ENCODE measurements around the gene CADPS. TPM values are rescaled to one million over a fixed set of nuclear protein-coding genes. Genes with fewer than 3 reads are reported as not detected.

CADPS gene
- total and polyA plus RNA-seq, 5 donors from 2014 or later: not detected

- Mint-ChIP-seq H3K36me3 (no peaks in the 10 kb centered on the region), H3K9me3 (no peaks in the 10 kb centered on the region), H3K27ac (no peak overlapping the region), H3K4me3 (no peak overlapping the region), H3K4me1 (no peaks in the 10 kb centered on the region), H3K27me3 (no peaks in the 10 kb centered on the region)
- no peaks in the 10 kb centered on the region for H3K4me1 ChIP-seq (ENCODE audit: control insufficient read depth, insufficient read depth, low read length, poor library complexity, severe bottlenecking)
- no peak for ATAC-seq (ENCODE audit: low read depth in 2 of 2)
- no peaks in the 10 kb centered on the region for H3K36me3 ChIP-seq (ENCODE audit: control insufficient read depth, insufficient read depth, low read length)
- H3K9me3 ChIP-seq (ENCODE audit: control insufficient read depth in 2 of 2, low read length in 2 of 2): no peaks in the 10 kb centered on the region
- no peaks in the 10 kb centered on the region for H3K27me3 ChIP-seq (ENCODE audit: control insufficient read depth, insufficient read depth, low read length)
- no peak overlapping the region for H3K4me3 ChIP-seq (ENCODE audit: low read depth, low read length)
- H3K27ac ChIP-seq (ENCODE audit: insufficient read depth, low read length, poor library complexity, severe bottlenecking): no peak overlapping the region
- no peak for DNase-seq
Measured at GRCh38 chr3:62647711-62648110, 227.5 kb downstream of the CADPS start.

GRCh38 chr3:62644493-62644892 lies 230.7 kb downstream of the CADPS start:
- no peak overlapping the region for H3K4me3 Mint-ChIP-seq
- DNase-seq: no peak
- Histone ChIP-seq H3K9me3 (ENCODE audit: control insufficient read depth in 2 of 2, low read length in 2 of 2) (no peaks in the 10 kb centered on the region), H3K4me1 (ENCODE audit: control insufficient read depth, insufficient read depth, low read length, poor library complexity, severe bottlenecking) (no peaks in the 10 kb centered on the region), H3K27ac (ENCODE audit: insufficient read depth, low read length, poor library complexity, severe bottlenecking) (no peak overlapping the region), H3K27me3 (ENCODE audit: control insufficient read depth, insufficient read depth, low read length) (no peaks in the 10 kb centered on the region), H3K4me3 (ENCODE audit: low read depth, low read length) (no peak overlapping the region), H3K36me3 (ENCODE audit: control insufficient read depth, insufficient read depth, low read length) (no peaks in the 10 kb centered on the region)
- no peaks in the 10 kb centered on the region for H3K27me3 Mint-ChIP-seq
- H3K36me3 Mint-ChIP-seq: no peaks in the 10 kb centered on the region
- H3K4me1 Mint-ChIP-seq: no peaks in the 10 kb centered on the region
- no peak overlapping the region for H3K27ac Mint-ChIP-seq
- no peak for ATAC-seq (ENCODE audit: low read depth in 2 of 2)
- H3K9me3 Mint-ChIP-seq: peaks cover 0 to 2% (median 0%) of the 10 kb centered on the region in 7 donors

DNA sequence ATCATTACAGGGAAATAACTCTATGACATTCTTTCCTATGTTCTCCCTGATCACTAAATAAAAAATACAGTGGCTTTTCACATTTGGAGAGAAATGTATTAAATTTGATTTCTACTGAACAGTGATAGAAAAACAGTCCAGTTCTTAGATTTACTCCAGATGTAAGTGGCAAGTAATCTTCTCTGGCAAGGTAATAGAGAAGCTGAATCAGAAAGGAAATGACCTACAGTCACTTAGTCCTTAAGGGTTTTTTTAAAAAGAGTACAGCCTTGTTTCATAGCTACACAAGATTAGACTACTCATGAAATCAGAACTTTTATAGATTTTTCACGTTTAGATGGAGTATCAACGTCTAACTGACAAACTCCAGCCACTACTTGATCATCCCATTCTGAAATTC lies 236.9 kb downstream of the CADPS start:
- no peaks in the 10 kb centered on the region for H3K4me1 ChIP-seq (ENCODE audit: control insufficient read depth, insufficient read depth, low read length, poor library complexity, severe bottlenecking)
- no peaks in the 10 kb centered on the region for H3K27me3 Mint-ChIP-seq
- no peak overlapping the region for H3K4me3 Mint-ChIP-seq
- no peak overlapping the region for H3K27ac Mint-ChIP-seq
- no peaks in the 10 kb centered on the region for H3K36me3 Mint-ChIP-seq
- no peak for ATAC-seq (ENCODE audit: low read depth in 2 of 2)
- H3K27ac ChIP-seq (ENCODE audit: insufficient read depth, low read length, poor library complexity, severe bottlenecking): no peak overlapping the region
- DNase-seq: no peak
- H3K36me3 ChIP-seq (ENCODE audit: control insufficient read depth, insufficient read depth, low read length): no peaks in the 10 kb centered on the region
- H3K4me1 Mint-ChIP-seq: no peaks in the 10 kb centered on the region
- H3K27me3 ChIP-seq (ENCODE audit: control insufficient read depth, insufficient read depth, low read length): no peaks in the 10 kb centered on the region
- no peak overlapping the region for H3K4me3 ChIP-seq (ENCODE audit: low read depth, low read length)
- peaks cover 0 to 2% (median 0%) of the 10 kb centered on the region in 7 donors for H3K9me3 Mint-ChIP-seq
- H3K9me3 ChIP-seq (ENCODE audit: control insufficient read depth in 2 of 2, low read length in 2 of 2): no peaks in the 10 kb centered on the region

DNA sequence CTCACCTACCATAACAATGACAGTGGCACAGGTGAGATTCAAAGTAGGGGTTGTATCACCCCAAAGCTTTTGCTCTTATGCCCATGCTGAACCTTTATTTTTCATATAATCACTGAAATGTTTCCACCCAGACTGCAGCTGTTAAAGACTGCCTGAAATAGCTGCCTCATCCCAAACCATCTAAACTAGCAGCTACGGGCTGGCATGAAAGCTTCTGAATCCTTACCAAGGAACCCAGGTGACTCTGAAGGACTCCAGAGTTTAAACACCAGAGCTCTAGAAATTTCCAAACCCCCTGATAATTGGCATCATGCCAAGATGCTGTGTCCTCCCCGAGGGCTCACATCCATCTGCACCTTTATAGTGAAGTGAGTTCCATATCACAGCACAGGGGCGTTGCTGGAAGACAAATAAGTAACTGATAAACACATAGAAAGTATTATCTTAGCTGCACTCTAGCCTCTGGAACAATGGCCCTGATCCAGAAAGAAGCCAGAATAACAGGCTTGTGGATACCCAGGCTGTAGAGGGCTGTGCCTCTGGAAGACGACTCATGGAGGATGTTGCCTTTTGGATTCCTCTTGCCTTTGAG lies 238.9 kb downstream of the CADPS start:
- no peaks in the 10 kb centered on the region for H3K4me1 Mint-ChIP-seq

DNA sequence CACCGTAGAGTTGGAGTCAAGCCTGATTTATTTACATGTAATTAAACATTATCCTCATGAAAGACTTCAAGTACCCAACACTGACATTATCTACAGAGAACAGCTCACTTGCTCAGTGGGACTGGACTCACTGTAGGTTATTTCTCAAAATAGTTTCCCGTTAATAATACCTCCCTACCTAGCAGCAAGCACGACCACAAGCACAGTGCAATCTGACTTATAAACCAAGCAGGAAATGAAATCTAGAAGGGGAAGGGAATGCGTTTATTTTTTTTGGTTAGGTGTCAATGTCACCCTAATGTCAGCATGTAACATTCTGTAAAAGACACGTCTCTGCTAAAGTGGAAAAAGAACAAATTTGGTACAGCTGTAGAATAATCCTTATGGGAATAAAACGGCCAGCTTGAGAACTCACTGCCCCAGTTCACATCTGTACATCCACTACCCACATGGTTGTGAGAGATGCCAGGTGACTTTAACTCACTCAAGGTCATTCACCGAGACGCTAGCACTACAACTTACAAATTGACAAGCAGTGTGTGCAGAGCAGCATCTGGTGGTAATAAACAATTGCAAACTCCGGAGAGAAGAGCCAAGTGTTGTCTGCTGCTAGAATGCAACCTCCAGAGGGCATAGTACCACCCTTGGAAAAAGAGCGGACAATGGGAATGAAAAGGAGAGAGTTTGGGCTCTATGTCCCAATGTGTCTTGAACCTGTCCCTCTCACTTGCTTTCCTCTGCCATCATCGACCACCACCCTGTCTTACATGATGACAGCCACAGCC lies 242.5 kb downstream of the CADPS start:
- H3K27me3 Mint-ChIP-seq: no peaks in the 10 kb centered on the region
- ATAC-seq (ENCODE audit: low read depth in 2 of 2) (no peak), DNase-seq (no peak)
- H3K27me3 ChIP-seq (ENCODE audit: control insufficient read depth, insufficient read depth, low read length): no peaks in the 10 kb centered on the region
- no peak overlapping the region for H3K4me3 Mint-ChIP-seq
- H3K36me3 ChIP-seq (ENCODE audit: control insufficient read depth, insufficient read depth, low read length): no peaks in the 10 kb centered on the region
- no peaks in the 10 kb centered on the region for H3K9me3 ChIP-seq (ENCODE audit: control insufficient read depth in 2 of 2, low read length in 2 of 2)
- no peaks in the 10 kb centered on the region for H3K4me1 Mint-ChIP-seq
- no peak overlapping the region for H3K27ac Mint-ChIP-seq
- no peaks in the 10 kb centered on the region for H3K9me3 Mint-ChIP-seq
- H3K36me3 Mint-ChIP-seq: no peaks in the 10 kb centered on the region
- no peak overlapping the region for H3K27ac ChIP-seq (ENCODE audit: insufficient read depth, low read length, poor library complexity, severe bottlenecking)
- no peaks in the 10 kb centered on the region for H3K4me1 ChIP-seq (ENCODE audit: control insufficient read depth, insufficient read depth, low read length, poor library complexity, severe bottlenecking)
- no peak overlapping the region for H3K4me3 ChIP-seq (ENCODE audit: low read depth, low read length)

More for the DNA sequence above, 238.9 kb downstream of the CADPS start:
- H3K27me3 ChIP-seq (ENCODE audit: control insufficient read depth, insufficient read depth, low read length): no peaks in the 10 kb centered on the region
- no peaks in the 10 kb centered on the region for H3K4me1 ChIP-seq (ENCODE audit: control insufficient read depth, insufficient read depth, low read length, poor library complexity, severe bottlenecking)
- H3K9me3 Mint-ChIP-seq: peaks cover 0 to 2% (median 0%) of the 10 kb centered on the region in 7 donors
- no peaks in the 10 kb centered on the region for H3K36me3 ChIP-seq (ENCODE audit: control insufficient read depth, insufficient read depth, low read length)
- H3K27me3 Mint-ChIP-seq: no peaks in the 10 kb centered on the region
- no peak overlapping the region for H3K4me3 Mint-ChIP-seq
- no peaks in the 10 kb centered on the region for H3K36me3 Mint-ChIP-seq
- no peak overlapping the region for H3K4me3 ChIP-seq (ENCODE audit: low read depth, low read length)
- DNase-seq (no peak), ATAC-seq (ENCODE audit: low read depth in 2 of 2) (no peak)
- no peak overlapping the region for H3K27ac ChIP-seq (ENCODE audit: insufficient read depth, low read length, poor library complexity, severe bottlenecking)
- H3K27ac Mint-ChIP-seq: no peak overlapping the region
- H3K9me3 ChIP-seq (ENCODE audit: control insufficient read depth in 2 of 2, low read length in 2 of 2): no peaks in the 10 kb centered on the region

GRCh38 chr3:62631488-62631887 lies 243.7 kb downstream of the CADPS start:
- Histone ChIP-seq H3K9me3 (ENCODE audit: control insufficient read depth in 2 of 2, low read length in 2 of 2) (no peaks in the 10 kb centered on the region), H3K27me3 (ENCODE audit: control insufficient read depth, insufficient read depth, low read length) (no peaks in the 10 kb centered on the region), H3K4me1 (ENCODE audit: control insufficient read depth, insufficient read depth, low read length, poor library complexity, severe bottlenecking) (no peaks in the 10 kb centered on the region), H3K27ac (ENCODE audit: insufficient read depth, low read length, poor library complexity, severe bottlenecking) (no peak overlapping the region), H3K4me3 (ENCODE audit: low read depth, low read length) (no peak overlapping the region), H3K36me3 (ENCODE audit: control insufficient read depth, insufficient read depth, low read length) (no peaks in the 10 kb centered on the region)
- no peak overlapping the region for H3K27ac Mint-ChIP-seq
- ATAC-seq (ENCODE audit: low read depth in 2 of 2): no peak
- H3K27me3 Mint-ChIP-seq: no peaks in the 10 kb centered on the region
- DNase-seq: no peak
- no peaks in the 10 kb centered on the region for H3K36me3 Mint-ChIP-seq
- no peak overlapping the region for H3K4me3 Mint-ChIP-seq
- H3K9me3 Mint-ChIP-seq: peaks cover 0 to 2% (median 0%) of the 10 kb centered on the region in 7 donors
- H3K4me1 Mint-ChIP-seq: no peaks in the 10 kb centered on the region

- no peaks in the 10 kb centered on the region for H3K36me3 Mint-ChIP-seq
- no peak overlapping the region for H3K27ac Mint-ChIP-seq
- H3K36me3 ChIP-seq (ENCODE audit: control insufficient read depth, insufficient read depth, low read length): no peaks in the 10 kb centered on the region
- H3K4me3 Mint-ChIP-seq: no peak overlapping the region
- no peak overlapping the region for H3K27ac ChIP-seq (ENCODE audit: insufficient read depth, low read length, poor library complexity, severe bottlenecking)
- ATAC-seq (ENCODE audit: low read depth in 2 of 2): no peak
- no peaks in the 10 kb centered on the region for H3K9me3 ChIP-seq (ENCODE audit: control insufficient read depth in 2 of 2, low read length in 2 of 2)
- DNase-seq: no peak
- no peaks in the 10 kb centered on the region for H3K4me1 Mint-ChIP-seq
- no peak overlapping the region for H3K4me3 ChIP-seq (ENCODE audit: low read depth, low read length)
- no peaks in the 10 kb centered on the region for H3K27me3 ChIP-seq (ENCODE audit: control insufficient read depth, insufficient read depth, low read length)
- peaks cover 0 to 2% (median 0%) of the 10 kb centered on the region in 7 donors for H3K9me3 Mint-ChIP-seq
- no peaks in the 10 kb centered on the region for H3K4me1 ChIP-seq (ENCODE audit: control insufficient read depth, insufficient read depth, low read length, poor library complexity, severe bottlenecking)
- H3K27me3 Mint-ChIP-seq: no peaks in the 10 kb centered on the region
Measured at GRCh38 chr3:62630664-62631063, 244.6 kb downstream of the CADPS start.

- no peaks in the 10 kb centered on the region for H3K9me3 ChIP-seq (ENCODE audit: control insufficient read depth in 2 of 2, low read length in 2 of 2)
- Mint-ChIP-seq H3K27me3 (no peaks in the 10 kb centered on the region), H3K9me3 (peaks cover 0 to 2% (median 0%) of the 10 kb centered on the region in 7 donors), H3K4me3 (no peak overlapping the region), H3K36me3 (no peaks in the 10 kb centered on the region), H3K27ac (no peak overlapping the region), H3K4me1 (no peaks in the 10 kb centered on the region)
- H3K27ac ChIP-seq (ENCODE audit: insufficient read depth, low read length, poor library complexity, severe bottlenecking): no peak overlapping the region
- H3K4me1 ChIP-seq (ENCODE audit: control insufficient read depth, insufficient read depth, low read length, poor library complexity, severe bottlenecking): no peaks in the 10 kb centered on the region
- H3K36me3 ChIP-seq (ENCODE audit: control insufficient read depth, insufficient read depth, low read length): no peaks in the 10 kb centered on the region
- ATAC-seq (ENCODE audit: low read depth in 2 of 2) (no peak), DNase-seq (no peak)
- H3K4me3 ChIP-seq (ENCODE audit: low read depth, low read length): no peak overlapping the region
- no peaks in the 10 kb centered on the region for H3K27me3 ChIP-seq (ENCODE audit: control insufficient read depth, insufficient read depth, low read length)
Measured at GRCh38 chr3:62625268-62625667, 249.9 kb downstream of the CADPS start.

All from CD4-positive, CD25-positive, alpha-beta regulatory T cell (primary cell).